Breast epithelium (tissue), 3 donors: Measurements from ENCODE around the gene LPAR5.

Experiments
- CTCF ChIP-seq, 3 donors: fragments of 450-650 bp; IDR thresholded peaks; one replicate each; pipeline ENCODE4 v1.5.1; 2016 to 2017; ENCODE audit warnings: antibody characterized with exemption in 3 of 3, mild to moderate bottlenecking in 3 of 3, moderate library complexity in 3 of 3
- POLR2A ChIP-seq: fragments of 450-650 bp; IDR thresholded peaks from one replicate; pipeline ENCODE4 v1.6.1; 2016; ENCODE audit warnings: antibody characterized with exemption, mild to moderate bottlenecking, moderate library complexity
- POLR2AphosphoS5 ChIP-seq, 3 donors: sonication (generic); formaldehyde crosslinking; IDR thresholded peaks; one replicate each; pipeline ENCODE4 v1.6.1; 2017; ENCODE audit warnings: antibody characterized with exemption in 3 of 3

GRCh38 chr12:6618483-6619225, 17.1 kb downstream of the LPAR5 start:
- TF ChIP-seq CTCF (IDR thresholded peaks at IDR 0.05) (no peak), POLR2A (no peak), POLR2AphosphoS5 (IDR thresholded peaks at IDR 0.05) (no peak)
